WTC11 (cell line): Measurements from ENCODE around the gene PDCD6IP. TPM values are rescaled to one million over a fixed set of nuclear protein-coding genes. Genes with fewer than 3 reads are reported as not detected.

Experiments used
- ATAC-seq: fragments of 200-7000 bp; cut with Tn5 transposase; 2 replicates; pipeline ENCODE4 v1.10.0; 2021; ENCODE audit warnings: mild to moderate bottlenecking, moderate library complexity
- CTCF ChIA-PET: fragments of 300-600 bp; sonication (Branson Sonifier 250); formaldehyde crosslinking; loops from one replicate; lab custom pipeline; 2021; ENCODE audit warnings: antibody characterized with exemption; lab: Charles Lee
- POLR2A ChIA-PET: fragments of 350-600 bp; sonication (Branson Sonifier 250); formaldehyde crosslinking; loops from one replicate; lab custom pipeline; 2021; ENCODE audit warnings: antibody characterized with exemption; lab: Charles Lee
- DNase-seq: peaks from one replicate; pipeline ENCODE4 v3.0.0; 2021; ENCODE audit warnings: low spot score
- H3K27ac Mint-ChIP-seq: 2 replicates; pipeline ENCODE4 v1.8.0; 2021; ENCODE audit warnings: mixed read lengths
- H3K27me3 Mint-ChIP-seq: 2 replicates; pipeline ENCODE4 v1.8.0; 2021; ENCODE audit warnings: low read depth, mild to moderate bottlenecking, moderate library complexity, mixed read lengths
- H3K36me3 Mint-ChIP-seq: 2 replicates; pipeline ENCODE4 v1.8.0; 2021; ENCODE audit warnings: mixed read lengths
- H3K4me1 Mint-ChIP-seq: 2 replicates; pipeline ENCODE4 v1.8.0; 2022; ENCODE audit warnings: mixed read lengths
- H3K4me3 Mint-ChIP-seq: 2 replicates; pipeline ENCODE4 v1.8.0; 2021; ENCODE audit warnings: mild to moderate bottlenecking, moderate library complexity, mixed read lengths
- H3K9me3 Mint-ChIP-seq: 2 replicates; pipeline ENCODE4 v1.8.0; 2021; ENCODE audit warnings: mixed read lengths
- ATF1 ChIP-seq: sonication (generic); formaldehyde crosslinking; IDR thresholded peaks from 2 replicates; pipeline ENCODE4 v1.8.1; 2023; ENCODE audit warnings: mild to moderate bottlenecking, moderate library complexity, missing genetic modification reagents
- ATF3 ChIP-seq: sonication (generic); formaldehyde crosslinking; conservative IDR thresholded peaks from 2 replicates; pipeline ENCODE4 v1.8.1; 2022; ENCODE audit warnings: mild to moderate bottlenecking, missing genetic modification reagents
- ATF6 ChIP-seq: sonication (generic); formaldehyde crosslinking; IDR thresholded peaks from 2 replicates; pipeline ENCODE4 v1.8.1; 2023; ENCODE audit warnings: mild to moderate bottlenecking, missing genetic modification reagents
- E2F5 ChIP-seq: sonication (generic); formaldehyde crosslinking; IDR thresholded peaks from 2 replicates; pipeline ENCODE4 v1.8.1; 2022; ENCODE audit warnings: mild to moderate bottlenecking, moderate library complexity, missing genetic modification reagents
- ESRRA ChIP-seq: sonication (generic); formaldehyde crosslinking; IDR thresholded peaks from 2 replicates; pipeline ENCODE4 v1.8.1; 2022; ENCODE audit warnings: mild to moderate bottlenecking, missing genetic modification reagents, borderline replicate concordance
- FOXJ3 ChIP-seq: sonication (generic); formaldehyde crosslinking; IDR thresholded peaks from 2 replicates; pipeline ENCODE4 v1.9.0; 2021; ENCODE audit warnings: missing genetic modification reagents, mild to moderate bottlenecking, borderline replicate concordance
- FOXP4 ChIP-seq: sonication (generic); formaldehyde crosslinking; IDR thresholded peaks from 2 replicates; pipeline ENCODE4 v1.8.0; 2022; ENCODE audit warnings: mild to moderate bottlenecking, missing genetic modification reagents
- GABPB1 ChIP-seq: sonication (generic); formaldehyde crosslinking; IDR thresholded peaks from 2 replicates; pipeline ENCODE4 v1.8.1; 2023; ENCODE audit warnings: mild to moderate bottlenecking, missing genetic modification reagents
- IRF1 ChIP-seq: sonication (generic); formaldehyde crosslinking; IDR thresholded peaks from 2 replicates; pipeline ENCODE4 v1.8.0; 2023; ENCODE audit warnings: missing genetic modification reagents
- JAZF1 ChIP-seq: fragments of 250-450 bp; sonication (Bioruptor Pico); IDR thresholded peaks from 2 replicates; pipeline ENCODE4 v1.9.0; 2021; ENCODE audit warnings: moderate library complexity, mild to moderate bottlenecking, inconsistent platforms
- KAT7 ChIP-seq: sonication (generic); formaldehyde crosslinking; IDR thresholded peaks from 2 replicates; pipeline ENCODE4 v1.8.1; 2023; ENCODE audit warnings: missing genetic modification reagents, mild to moderate bottlenecking, borderline replicate concordance
- MAX ChIP-seq: sonication (generic); formaldehyde crosslinking; IDR thresholded peaks from 2 replicates; pipeline ENCODE4 v1.8.0; 2022; ENCODE audit warnings: mild to moderate bottlenecking, missing genetic modification reagents
- NFATC4 ChIP-seq: fragments of 250-450 bp; sonication (Bioruptor Pico); IDR thresholded peaks from 2 replicates; pipeline ENCODE4 v1.9.0; 2021; ENCODE audit warnings: mild to moderate bottlenecking
- NFE2L1 ChIP-seq: sonication (generic); formaldehyde crosslinking; IDR thresholded peaks from 2 replicates; pipeline ENCODE4 v1.8.1; 2023; ENCODE audit warnings: missing genetic modification reagents
- SMAD3 ChIP-seq: sonication (generic); formaldehyde crosslinking; IDR thresholded peaks from 2 replicates; pipeline ENCODE4 v1.8.0; 2022; ENCODE audit warnings: missing genetic modification reagents, mild to moderate bottlenecking, borderline replicate concordance
- TEAD4 ChIP-seq: sonication (generic); formaldehyde crosslinking; IDR thresholded peaks from 2 replicates; pipeline ENCODE4 v1.8.0; 2022; ENCODE audit warnings: mild to moderate bottlenecking, missing genetic modification reagents
- ZNF416 ChIP-seq: fragments of 250-450 bp; sonication (Bioruptor Pico); IDR thresholded peaks from 2 replicates; pipeline ENCODE4 v1.9.0; 2021; ENCODE audit warnings: mild to moderate bottlenecking, inconsistent platforms
- ZNF532 ChIP-seq: fragments of 250-450 bp; sonication (Bioruptor Pico); IDR thresholded peaks from 2 replicates; pipeline ENCODE4 v1.9.0; 2021; ENCODE audit warnings: mild to moderate bottlenecking, borderline replicate concordance
- ZNF671 ChIP-seq: fragments of 250-450 bp; sonication (Bioruptor Pico); IDR thresholded peaks from 2 replicates; pipeline ENCODE4 v1.8.0; 2021; ENCODE audit warnings: mild to moderate bottlenecking
- ZSCAN18 ChIP-seq: fragments of 250-450 bp; sonication (Bioruptor Pico); IDR thresholded peaks from 2 replicates; pipeline ENCODE4 v2.1.2; 2022; ENCODE audit warnings: mild to moderate bottlenecking, moderate library complexity
- total RNA-seq: library from RNA; stranded (reverse); gene quantifications from 3 replicates; pipeline ENCODE4 v1.2.3, GENCODE V29; 2021

Gene PDCD6IP
- total RNA-seq, 1 experiment from 2014 or later: 173 TPM

GRCh38 chr3:33808559-33808958, 10.1 kb downstream of the PDCD6IP start:
- no peak for ATAC-seq
- ChIA-PET CTCF (no interaction called here), POLR2A (no interaction called here)
- Mint-ChIP-seq H3K4me3 (no peak overlapping the region), H3K9me3 (peaks cover 13% of the 10 kb centered on the region), H3K36me3 (peaks cover 18% of the 10 kb centered on the region), H3K27ac (no peak overlapping the region), H3K27me3 (no peaks in the 10 kb centered on the region), H3K4me1 (peaks cover 39% of the 10 kb centered on the region)
- TF ChIP-seq SMAD3 (CRISPR knock-in tag) (no peak), ZNF532 (CRISPR knock-in tag) (no peak), ZSCAN18 (CRISPR knock-in tag) (no peak), MAX (no peak), GABPB1 (CRISPR knock-in tag) (no peak), ATF1 (CRISPR knock-in tag) (no peak), IRF1 (CRISPR knock-in tag) (no peak), ZNF416 (CRISPR knock-in tag) (no peak), ATF6 (CRISPR knock-in tag) (no peak), ZNF671 (CRISPR knock-in tag) (no peak), FOXP4 (CRISPR knock-in tag) (no peak)
- no peak for DNase-seq

GRCh38 chr3:33810545-33810944, 12.1 kb downstream of the PDCD6IP start:
- Mint-ChIP-seq H3K4me3 (no peak overlapping the region), H3K36me3 (peaks cover 16% of the 10 kb centered on the region; the same call in 1 of the 2 replicates), H3K4me1 (peaks cover 28% of the 10 kb centered on the region), H3K27ac (no peak overlapping the region), H3K9me3 (no peaks in the 10 kb centered on the region), H3K27me3 (no peaks in the 10 kb centered on the region)
- POLR2A ChIA-PET: no interaction called here
- ATAC-seq (no peak), DNase-seq (no peak)
- CTCF ChIA-PET: interaction anchor here (0.7 to 1.4 kb wide), 3 partner anchors 12 to 1394 kb away, joined by 4 to 5 read pairs (median 4); partner anchors contain the start of gene PDCD6IP
- TF ChIP-seq KAT7 (no peak), ESRRA (CRISPR knock-in tag) (no peak), TEAD4 (CRISPR knock-in tag) (no peak), FOXP4 (CRISPR knock-in tag) (no peak), ATF3 (no peak), NFE2L1 (CRISPR knock-in tag) (no peak), JAZF1 (no peak), MAX (no peak), FOXJ3 (CRISPR knock-in tag) (no peak), E2F5 (CRISPR knock-in tag) (no peak), NFATC4 (no peak)
